EL (cell line): ENCODE measurements around the gene RDH16.

Experiments used
- DNase-seq: peaks from one replicate; pipeline ENCODE4 v3.0.0-alpha.2; 2016

RDH16 gene

GRCh38 chr12:56957229-56958052 lies at the start of gene RDH16:
RDH16 (minus strand) TSS chr12:56957608; CDS start chr12:56957462, 146 bp downstream.
- DNase-seq, result no peak

DNA sequence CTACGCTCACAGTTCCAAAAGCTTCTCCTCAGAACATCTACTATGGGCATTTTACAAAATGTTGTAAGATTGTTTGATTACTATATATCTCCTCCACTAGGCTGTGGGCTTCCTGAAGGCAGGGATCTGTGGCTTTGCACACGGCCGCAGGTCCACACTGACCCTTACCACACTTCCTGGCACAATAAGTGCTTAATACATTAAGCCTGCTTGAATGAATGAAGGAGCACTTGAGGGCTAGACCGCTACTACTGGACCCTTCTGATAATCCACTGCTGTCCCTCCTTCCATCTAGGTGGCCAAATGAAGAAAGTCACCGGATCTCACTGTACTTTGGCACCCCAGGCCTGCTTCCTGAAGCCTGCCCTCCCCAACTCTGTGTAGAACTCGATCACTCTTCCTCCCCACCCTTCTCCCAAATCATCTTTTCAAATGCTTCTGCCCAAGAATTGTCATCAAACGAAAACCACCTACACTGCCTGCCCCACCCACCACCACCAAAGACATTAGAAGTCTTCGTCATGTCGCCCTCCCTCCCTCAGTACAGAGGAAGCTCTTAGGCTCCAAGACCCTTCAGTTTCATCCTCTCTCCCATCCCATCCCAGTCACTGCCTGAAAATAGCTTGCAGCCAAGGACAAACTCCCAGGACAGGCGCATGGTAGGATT lies 49.5 kb upstream of the RDH16 start:
- DNase-seq, result no peak

DNA sequence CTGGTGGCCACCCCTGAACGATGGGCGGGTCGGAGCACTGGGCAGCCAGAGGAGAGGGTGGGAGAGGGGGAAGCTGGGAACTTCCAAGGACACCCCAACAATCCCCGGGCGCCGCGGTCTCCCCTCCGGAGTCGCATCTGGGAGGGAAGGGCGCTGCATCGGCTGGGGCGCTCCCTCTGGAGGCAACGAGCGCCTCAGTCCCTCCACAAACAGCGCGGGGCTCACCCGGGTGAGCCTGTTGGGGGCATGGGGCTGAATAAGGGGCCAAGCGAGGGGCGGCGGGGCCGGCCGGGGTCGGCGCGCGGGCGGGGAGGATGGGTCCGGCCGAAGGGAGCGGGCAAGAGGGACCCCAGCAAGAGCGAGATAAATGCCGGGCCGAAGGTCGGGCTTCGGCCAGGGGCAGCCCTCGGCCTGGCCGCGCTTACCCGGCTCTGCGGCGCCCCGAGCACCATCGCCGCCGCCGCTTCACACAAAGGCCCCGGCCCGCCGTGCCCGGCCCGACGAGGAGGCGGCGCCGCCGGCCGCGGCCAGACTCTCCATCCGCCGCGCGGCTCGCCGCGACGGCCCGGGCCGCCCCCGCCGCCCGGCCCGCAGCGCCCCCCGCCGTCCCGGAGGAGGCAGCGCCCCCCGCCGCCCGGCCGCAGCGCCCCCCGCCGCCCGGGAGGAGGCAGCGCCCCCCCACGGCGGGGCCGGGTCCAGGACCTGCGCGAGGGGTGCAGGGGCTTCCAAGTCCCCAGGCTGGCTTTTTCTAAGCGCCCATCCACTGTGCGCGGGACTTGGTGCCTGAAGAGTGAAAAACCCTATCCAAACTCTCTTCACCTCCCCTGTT lies 48.8 kb upstream of the RDH16 start, which contains the start of gene ZBTB39:
Gene ZBTB39, minus strand, starts transcription at position 567 of the 829 bp plus-strand sequence. CDS start 1,629 bp downstream, outside the sequence.
- DNase-seq, result peak; percentile 63

- no peak for DNase-seq
Measured at GRCh38 chr12:57004651-57005050, 47.2 kb upstream of the RDH16 start.

GRCh38 chr12:57003395-57003794 lies 46.0 kb upstream of the RDH16 start:
- no peak for DNase-seq

GRCh38 chr12:57001448-57001906 lies 44.1 kb upstream of the RDH16 start:
- DNase-seq, result peak; percentile 70

GRCh38 chr12:57000393-57000792 lies 43.0 kb upstream of the RDH16 start:
- no peak for DNase-seq

DNA sequence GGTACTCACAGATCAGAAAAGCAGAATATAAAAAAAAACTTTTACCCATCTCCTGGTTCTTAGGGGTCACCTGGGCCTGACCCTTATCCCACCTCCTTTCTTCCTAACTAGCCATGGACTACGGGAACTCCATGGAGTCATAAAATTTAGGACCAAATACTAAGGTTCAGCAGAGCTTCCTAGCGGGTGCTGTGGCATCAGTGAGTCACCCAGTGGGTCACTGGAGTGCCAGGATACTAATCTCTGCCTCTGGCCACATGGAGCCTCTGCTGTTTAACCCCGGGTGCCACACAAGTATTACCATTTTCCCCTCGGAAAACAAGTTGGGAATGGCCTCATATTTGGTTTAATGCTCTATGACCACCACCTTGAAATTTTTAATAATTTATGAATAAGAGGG lies 42.0 kb upstream of the RDH16 start:
- DNase-seq, result peak; percentile 33

DNA sequence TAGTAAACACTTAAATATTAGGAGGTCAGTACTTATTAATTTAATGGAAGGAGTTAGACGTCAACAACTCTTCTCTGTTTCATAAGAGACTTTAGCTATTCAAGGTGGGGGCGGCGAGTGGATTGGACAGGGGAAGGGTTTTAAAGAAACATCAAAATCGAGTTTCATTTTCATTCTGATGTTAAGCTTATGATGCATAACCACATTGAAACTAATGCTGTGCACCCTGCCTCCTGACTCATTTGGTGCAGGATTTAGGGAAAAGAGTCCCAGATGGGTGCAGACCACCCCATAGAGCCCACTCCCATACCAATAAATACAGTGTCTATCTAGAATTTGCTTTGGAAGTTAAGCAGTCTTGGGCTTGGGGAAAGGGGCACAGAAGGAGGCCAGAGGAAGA lies 41.6 kb upstream of the RDH16 start:
- DNase-seq, result no peak

DNA sequence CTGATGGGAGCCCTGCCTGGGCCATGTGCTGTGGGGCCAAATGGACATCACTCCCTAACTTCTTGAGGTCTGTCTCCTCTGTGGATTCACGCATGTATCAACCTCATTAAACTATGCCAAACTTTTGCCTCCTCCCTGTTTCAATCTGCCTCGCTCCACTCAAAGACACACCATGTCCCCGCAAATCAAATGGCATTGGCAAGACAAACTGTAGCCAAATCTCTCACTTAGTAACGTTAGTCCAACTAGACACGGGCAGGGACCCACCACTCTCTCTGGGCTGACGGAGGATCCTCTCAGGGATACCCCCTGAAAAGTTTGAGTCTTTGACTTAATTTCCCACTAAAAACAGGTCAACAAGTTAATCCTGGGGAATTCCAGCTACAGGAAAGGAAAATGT lies 40.9 kb upstream of the RDH16 start:
- no peak for DNase-seq

DNA sequence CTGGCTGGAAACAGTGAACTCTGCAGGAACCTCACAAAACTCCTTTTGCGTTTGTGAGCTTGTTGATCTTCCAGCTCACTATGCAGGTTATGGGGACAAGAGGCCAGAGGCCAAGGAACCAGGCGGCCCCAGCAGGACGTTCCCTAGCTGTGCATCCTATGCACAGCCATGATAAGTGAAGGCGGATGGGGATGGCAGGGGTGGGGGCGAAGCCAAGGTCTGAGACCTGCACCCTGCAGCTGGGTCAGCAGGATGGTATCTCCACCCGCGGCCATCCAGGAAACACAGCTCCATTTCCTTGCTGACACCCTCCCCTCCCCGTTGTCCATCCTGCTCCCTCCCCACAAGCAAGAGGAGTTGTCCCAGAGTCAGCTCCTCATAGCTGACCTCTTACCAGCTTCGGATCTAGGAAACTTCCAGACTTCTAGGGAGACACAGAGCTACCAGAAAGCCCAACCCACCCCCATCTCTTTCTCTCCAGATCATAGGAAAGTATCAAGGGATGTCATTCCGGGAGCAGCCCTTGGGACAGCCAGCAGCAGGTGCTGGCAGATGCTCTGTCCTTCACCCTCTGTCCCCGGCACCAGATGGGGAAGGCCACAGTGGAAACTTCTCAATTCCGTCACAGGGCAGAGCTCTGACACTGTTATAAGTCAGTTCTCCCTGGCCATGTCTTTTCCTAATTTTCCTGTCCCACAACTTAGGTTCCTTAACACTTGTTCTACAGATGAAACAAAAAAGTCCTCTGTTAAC lies 39.6 kb upstream of the RDH16 start:
- DNase-seq, result no peak

- no peak for DNase-seq
Measured at GRCh38 chr12:56995930-56996496, 38.6 kb upstream of the RDH16 start.

DNA sequence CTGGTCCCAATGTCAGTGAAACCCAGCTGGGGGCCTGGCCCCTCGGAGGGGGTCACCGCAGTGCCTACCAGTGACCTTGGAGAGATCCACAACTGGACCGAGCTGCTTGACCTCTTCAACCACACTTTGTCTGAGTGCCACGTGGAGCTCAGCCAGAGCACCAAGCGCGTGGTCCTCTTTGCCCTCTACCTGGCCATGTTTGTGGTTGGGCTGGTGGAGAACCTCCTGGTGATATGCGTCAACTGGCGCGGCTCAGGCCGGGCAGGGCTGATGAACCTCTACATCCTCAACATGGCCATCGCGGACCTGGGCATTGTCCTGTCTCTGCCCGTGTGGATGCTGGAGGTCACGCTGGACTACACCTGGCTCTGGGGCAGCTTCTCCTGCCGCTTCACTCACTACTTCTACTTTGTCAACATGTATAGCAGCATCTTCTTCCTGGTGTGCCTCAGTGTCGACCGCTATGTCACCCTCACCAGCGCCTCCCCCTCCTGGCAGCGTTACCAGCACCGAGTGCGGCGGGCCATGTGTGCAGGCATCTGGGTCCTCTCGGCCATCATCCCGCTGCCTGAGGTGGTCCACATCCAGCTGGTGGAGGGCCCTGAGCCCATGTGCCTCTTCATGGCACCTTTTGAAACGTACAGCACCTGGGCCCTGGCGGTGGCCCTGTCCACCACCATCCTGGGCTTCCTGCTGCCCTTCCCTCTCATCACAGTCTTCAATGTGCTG lies 38.0 kb upstream of the RDH16 start:
- no peak for DNase-seq

GRCh38 chr12:56994231-56994746 lies 36.9 kb upstream of the RDH16 start:
- DNase-seq, result no peak

- no peak for DNase-seq
Measured at GRCh38 chr12:56993346-56993745, 35.9 kb upstream of the RDH16 start.

- DNase-seq, result no peak
Measured at GRCh38 chr12:56991319-56992246, 34.2 kb upstream of the RDH16 start.

- no peak for DNase-seq
Measured at GRCh38 chr12:56990648-56991318, 33.4 kb upstream of the RDH16 start.

DNA sequence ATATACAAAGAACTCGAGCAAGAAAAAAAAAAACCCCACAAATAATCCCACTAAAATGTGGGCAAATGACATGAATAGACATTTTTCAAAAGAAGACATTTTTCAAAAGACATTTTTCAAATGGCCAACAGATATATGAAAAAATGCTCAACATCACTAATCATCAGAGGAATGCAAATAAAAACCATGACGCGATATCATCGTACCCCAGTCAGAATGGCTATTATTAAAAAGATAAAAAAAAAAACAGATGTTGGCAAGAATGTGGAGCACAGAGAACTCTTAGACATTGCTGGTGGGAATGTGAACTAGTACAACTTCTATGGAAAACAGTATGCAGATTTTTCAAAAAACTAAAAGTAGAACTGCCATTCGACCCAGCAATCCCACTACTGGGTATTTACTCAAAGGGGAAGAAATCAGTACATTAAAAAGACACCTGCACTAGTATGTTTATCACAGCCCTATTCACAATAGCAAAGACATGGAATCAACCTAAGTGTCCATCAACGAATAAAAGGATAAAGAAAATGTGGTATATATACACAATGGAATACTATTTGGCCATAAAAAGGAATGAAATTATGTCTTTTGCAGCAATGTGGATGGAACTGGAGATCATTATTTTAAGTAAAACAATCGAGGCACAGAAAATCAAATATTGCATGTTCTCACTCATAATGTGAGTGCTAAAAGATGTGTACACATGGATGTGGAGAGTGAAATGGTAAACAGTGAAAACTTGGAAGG lies 32.6 kb upstream of the RDH16 start:
- peak; percentile 68 for DNase-seq
